HL-60 (cell line): ENCODE measurements around the gene TBC1D8B.
"Not testable (repeated sequence)": the region's sequence is repeated elsewhere in the genome, so short reads cannot be mapped to it uniquely, and the experiment has no call there.

Experiments used
- DNase-seq, 2 experiments: peaks; one replicate each; pipeline ENCODE4 v3.0.0-alpha.2; 2010 to 2020; ENCODE audit warnings: low read depth in 1 of 2, low spot score in 1 of 2
- H3K27ac ChIP-seq: fragments of 250-450 bp; sonication (Bioruptor Pico); replicated peaks from 2 replicates; pipeline ENCODE4 v1.5.1; 2020; ENCODE audit warnings: mild to moderate bottlenecking, moderate library complexity
- H3K27me3 ChIP-seq: fragments of 250-450 bp; sonication (Bioruptor Pico); 2 replicates; pipeline ENCODE4 v1.5.1; 2021; ENCODE audit warnings: mild to moderate bottlenecking, moderate library complexity; ENCODE audit not compliant: insufficient read depth, poor library complexity, severe bottlenecking
- H3K4me3 ChIP-seq: replicated peaks from 2 replicates; pipeline ENCODE4 v1.5.1; 2011; ENCODE audit warnings: mild to moderate bottlenecking, control low read depth, low read length; ENCODE audit not compliant: insufficient read depth
- CTCF ChIP-seq: IDR thresholded peaks from one replicate; pipeline ENCODE4 v1.5.1; 2011; ENCODE audit warnings: low read length, control low read depth, inconsistent platforms; ENCODE audit not compliant: insufficient read depth
- GABPA ChIP-seq: IDR thresholded peaks from 2 replicates; pipeline ENCODE4 v1.6.1; 2012; ENCODE audit warnings: low read depth
- POLR2AphosphoS5 ChIP-seq: IDR thresholded peaks from 2 replicates; pipeline ENCODE4 v1.6.1; 2012; ENCODE audit warnings: low read depth
- REST ChIP-seq: IDR thresholded peaks from 2 replicates; pipeline ENCODE4 v1.6.1; 2012; ENCODE audit warnings: low read depth; ENCODE audit not compliant: insufficient replicate concordance
- SPI1 ChIP-seq: IDR thresholded peaks from 2 replicates; pipeline ENCODE4 v1.6.1; 2012; ENCODE audit warnings: low read depth, mild to moderate bottlenecking, borderline replicate concordance
- long read RNA-seq: library from polyadenylated mRNA; unstranded; transcript quantifications from one replicate; pipeline ENCODE4 v2.0.0, GENCODE V29; 2020

Gene TBC1D8B
- long read RNA-seq, result 0 reads

- no peak within 1 kb of the TSS for H3K4me3 ChIP-seq
- no peak for DNase-seq
- peaks cover 8% of the 10 kb centered on the region for H3K27me3 ChIP-seq
- TF ChIP-seq POLR2AphosphoS5 (no peak), GABPA (no peak), CTCF (no peak), REST (no peak), SPI1 (no peak)
- no peak within 1 kb of the TSS for H3K27ac ChIP-seq
Observed at GRCh38 chrX:106802388-106803275, at the start of gene TBC1D8B. TBC1D8B (plus strand) TSS chrX:106802673; CDS start chrX:106802854, 181 bp downstream.

GRCh38 chrX:106769288-106769687 lies 33.2 kb upstream of the TBC1D8B start:
- DNase-seq, H3K4me3 ChIP-seq, H3K27me3 ChIP-seq, H3K27ac ChIP-seq: not testable (repeated sequence)

GRCh38 chrX:106774981-106775380 lies 27.5 kb upstream of the TBC1D8B start:
- DNase-seq, result no peak
- H3K27me3 ChIP-seq, result no peaks in the 10 kb centered on the region
- no peak overlapping the region for H3K4me3 ChIP-seq
- TF ChIP-seq POLR2AphosphoS5, result no peak
- no peak for TF ChIP-seq CTCF
- TF ChIP-seq REST, result no peak
- H3K27ac ChIP-seq, result no peak overlapping the region

GRCh38 chrX:106780264-106780663 lies 22.2 kb upstream of the TBC1D8B start:
- Histone ChIP-seq H3K4me3 (no peak overlapping the region), H3K27me3 (no peaks in the 10 kb centered on the region), H3K27ac (no peak overlapping the region)
- DNase-seq, result no peak
- TF ChIP-seq SPI1 (no peak), GABPA (no peak), CTCF (no peak), POLR2AphosphoS5 (no peak)
